ENCODE data around the gene OTUD7B.
"Not testable (repeated sequence)": the region's sequence is repeated elsewhere in the genome, so short reads cannot be mapped to it uniquely, and the experiment has no call there.

The OTUD7B gene

GRCh38 chr1:150010393-150011115 lies at the start of gene OTUD7B:
Gene OTUD7B (minus strand): TSS chr1:150010726. CDS start chr1:149977510, 33,216 bp downstream.
- DNase-seq: peak; percentile 69

GRCh38 chr1:150060260-150060659 lies 49.7 kb upstream of the OTUD7B start:
- no peak for DNase-seq

- no peak for DNase-seq
These were observed 45.9 kb upstream of the OTUD7B start for GRCh38 chr1:150056407-150056806.

GRCh38 chr1:150055507-150055906 lies 45.0 kb upstream of the OTUD7B start:
- DNase-seq: not testable (repeated sequence)

GRCh38 chr1:150053926-150054325 lies 43.4 kb upstream of the OTUD7B start:
- no peak for DNase-seq

GRCh38 chr1:150051905-150052412 lies 41.4 kb upstream of the OTUD7B start:
- not testable (repeated sequence) for DNase-seq

- no peak for DNase-seq
These were observed 40.5 kb upstream of the OTUD7B start for GRCh38 chr1:150051089-150051373.

GRCh38 chr1:150049926-150050325 lies 39.4 kb upstream of the OTUD7B start:
- no peak for DNase-seq

GRCh38 chr1:150034336-150034735 lies 23.8 kb upstream of the OTUD7B start:
- DNase-seq: no peak

GRCh38 chr1:150028322-150028721 lies 17.8 kb upstream of the OTUD7B start:
- no peak for DNase-seq

- DNase-seq: no peak
These were observed 13.6 kb upstream of the OTUD7B start for GRCh38 chr1:150024156-150024555.

- no peak for DNase-seq
These were observed 11.8 kb upstream of the OTUD7B start for GRCh38 chr1:150022357-150022756.

- DNase-seq: no peak
These were observed 10.7 kb upstream of the OTUD7B start for GRCh38 chr1:150021191-150021694.

GRCh38 chr1:150020711-150021110 lies 10.2 kb upstream of the OTUD7B start:
- no peak for DNase-seq

GRCh38 chr1:150018165-150018564 lies 7.6 kb upstream of the OTUD7B start:
- DNase-seq: no peak

- DNase-seq: no peak
These were observed 6.8 kb upstream of the OTUD7B start for GRCh38 chr1:150017206-150017750.

GRCh38 chr1:150015651-150016131 lies 5.2 kb upstream of the OTUD7B start:
- DNase-seq: no peak

- DNase-seq: no peak
These were observed 2.1 kb upstream of the OTUD7B start for GRCh38 chr1:150012611-150013010.

- DNase-seq: peak; percentile 39
These were observed 728 bp downstream of the OTUD7B start for GRCh38 chr1:150009604-150010392.

- no peak for DNase-seq
These were observed 1.8 kb downstream of the OTUD7B start for GRCh38 chr1:150008699-150009098.

GRCh38 chr1:150006881-150007421 lies 3.6 kb downstream of the OTUD7B start:
- DNase-seq: no peak

- DNase-seq: no peak
These were observed 4.9 kb downstream of the OTUD7B start for GRCh38 chr1:150005606-150006005.

GRCh38 chr1:150003801-150004200 lies 6.7 kb downstream of the OTUD7B start:
- DNase-seq: no peak
